GM19372 (cell line): Measurements from ENCODE around the gene RAD23A.
"Not testable (repeated sequence)": the region's sequence is repeated elsewhere in the genome, so short reads cannot be mapped to it uniquely, and the experiment has no call there.

Source experiments
- ATAC-seq: cut with Tn5 transposase; IDR thresholded peaks from one replicate; pipeline ENCODE4 v1.9.1; 2021; ENCODE audit warnings: mild to moderate bottlenecking, low read depth, moderate library complexity; ENCODE audit not compliant: unreplicated experiment

RAD23A gene

GRCh38 chr19:12945479-12946091 is at the start of gene RAD23A:
Gene RAD23A, plus strand, starts transcription at chr19:12945862. Its CDS starts 87 bp downstream, at chr19:12945949.
- peak; percentile 81 for ATAC-seq

DNA sequence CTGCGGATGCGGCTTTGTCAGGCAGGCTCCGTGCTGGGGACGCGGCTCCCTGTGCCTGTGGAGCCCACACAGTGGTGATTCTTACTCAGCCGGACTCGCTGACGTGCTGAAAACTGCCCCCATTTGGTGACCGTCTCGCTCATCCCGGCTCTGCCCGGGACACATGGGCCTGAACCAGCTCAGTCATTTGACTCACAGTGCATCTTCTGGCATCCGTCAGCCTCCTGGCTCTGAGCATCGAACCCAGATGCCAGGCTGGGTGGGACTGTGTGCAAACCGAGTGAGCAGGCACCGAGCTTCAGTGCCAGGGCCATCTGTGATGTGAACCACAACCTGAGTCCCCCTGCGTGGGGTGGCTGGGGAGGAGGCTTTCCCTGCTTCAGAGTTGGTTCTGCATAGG is 49.2 kb upstream of the RAD23A start:
- no peak for ATAC-seq

DNA sequence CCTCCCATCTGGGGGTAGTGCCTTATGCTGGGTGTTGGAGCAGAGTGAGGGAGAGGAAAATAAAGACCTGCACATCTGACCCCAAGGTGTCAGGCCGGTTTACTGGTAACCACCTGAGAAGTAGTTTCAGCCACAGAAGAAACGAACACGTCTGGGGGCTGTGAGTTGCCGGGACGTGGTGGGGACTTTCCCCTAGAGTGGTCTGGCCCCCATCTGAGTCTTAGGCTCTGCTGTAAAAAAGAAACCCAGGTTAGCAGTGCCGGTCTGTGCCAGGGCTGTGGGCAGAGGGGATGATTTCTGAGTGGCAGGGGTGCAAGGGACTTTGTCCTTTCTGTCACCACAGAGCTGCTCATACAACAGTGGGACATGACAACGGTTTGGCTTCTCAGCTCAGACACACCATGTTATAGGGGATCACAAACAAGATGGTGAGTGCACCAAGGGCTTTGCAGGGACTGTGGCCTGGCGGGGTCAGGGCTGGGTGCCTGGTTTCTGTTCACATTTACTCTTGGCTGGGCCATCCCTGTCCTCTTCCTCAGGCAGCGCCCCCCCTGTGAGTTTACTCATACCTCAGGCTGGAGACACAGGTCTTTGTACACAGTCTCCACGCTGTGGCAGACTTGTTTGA is 45.7 kb upstream of the RAD23A start:
- peak; percentile 75 for ATAC-seq

GRCh38 chr19:12907166-12907565 is 38.5 kb upstream of the RAD23A start:
- ATAC-seq: no peak

DNA sequence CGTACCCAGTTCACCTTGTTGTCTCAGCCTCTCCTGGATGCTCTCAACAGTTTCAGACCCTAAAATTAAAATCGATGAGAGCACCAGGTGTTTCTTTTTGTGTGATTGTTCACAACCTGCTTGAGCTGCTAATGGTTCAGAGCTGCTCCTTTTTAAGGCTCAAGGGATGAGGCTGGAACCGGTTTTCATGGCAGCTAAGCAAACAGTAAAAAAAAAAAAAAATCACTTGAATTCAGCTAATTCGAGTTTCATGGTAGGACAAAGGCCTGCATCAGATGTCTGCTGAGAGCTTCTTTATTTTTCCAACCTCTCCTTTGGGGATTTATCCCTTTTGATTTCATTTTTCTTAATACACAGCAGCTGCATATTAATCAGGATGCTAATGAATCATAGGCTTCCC is 33.1 kb upstream of the RAD23A start:
- ATAC-seq: no peak

GRCh38 chr19:12913011-12913561 is 32.6 kb upstream of the RAD23A start:
- ATAC-seq: no peak

DNA sequence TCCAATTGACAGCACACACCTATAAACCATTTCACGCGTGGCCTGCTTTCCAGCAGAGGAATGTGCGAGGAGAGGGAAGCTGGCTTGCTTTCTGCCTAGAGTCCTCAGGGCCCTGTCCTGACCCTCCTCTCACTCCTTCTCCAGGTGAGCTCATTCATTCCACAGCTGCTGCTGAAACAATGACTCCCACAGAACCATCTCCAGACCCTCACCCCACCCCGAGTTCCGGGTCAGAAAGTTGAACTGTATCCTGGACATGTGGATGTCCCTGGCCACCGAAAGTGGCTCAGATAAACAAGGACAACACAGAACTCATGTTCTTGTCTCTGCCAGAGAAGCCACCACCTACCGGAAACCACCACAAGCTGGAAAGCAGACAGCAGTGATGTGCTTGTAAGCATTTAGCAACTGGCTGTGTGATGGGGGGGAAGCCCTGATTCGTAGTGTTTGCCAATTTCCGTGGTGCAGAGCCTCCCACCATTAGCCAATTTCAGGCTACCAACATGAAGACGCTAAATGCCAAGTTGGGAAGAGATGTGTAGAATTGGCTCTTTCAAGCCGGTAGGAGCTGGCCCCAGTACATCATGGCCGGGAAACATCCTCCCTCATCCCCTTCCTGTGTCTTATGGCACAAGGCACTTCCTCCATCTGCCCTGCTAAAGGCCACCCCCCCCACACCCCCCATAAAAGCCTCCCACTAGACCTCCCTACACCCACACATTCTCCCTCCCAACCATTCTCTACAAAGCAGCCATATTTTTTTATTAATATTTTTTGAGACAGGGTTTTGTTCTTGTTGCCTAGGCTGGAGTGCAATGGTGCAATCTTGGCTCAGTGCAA is 31.6 kb upstream of the RAD23A start:
- ATAC-seq: no peak

GRCh38 chr19:12915860-12916259 is 29.8 kb upstream of the RAD23A start:
- not testable (repeated sequence) for ATAC-seq

DNA sequence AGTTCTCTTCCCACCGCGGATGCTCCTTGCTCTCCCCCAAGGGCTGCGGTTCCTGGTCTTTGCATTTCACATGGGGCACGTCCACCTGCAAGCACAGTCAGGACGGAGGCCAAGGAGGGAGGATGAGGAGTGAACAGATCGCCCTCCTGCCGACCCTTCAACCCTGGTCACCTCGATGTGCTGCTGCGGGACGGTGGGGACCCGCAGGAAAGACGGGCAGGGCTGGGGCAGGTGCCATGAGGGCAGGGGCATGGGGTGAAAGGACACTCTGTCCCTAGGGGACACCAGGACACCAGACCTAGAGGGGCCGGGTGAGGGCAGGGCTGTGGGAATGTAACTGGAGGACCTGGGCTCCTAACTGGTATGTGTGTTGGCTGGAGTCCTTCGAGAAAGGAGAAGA is 27.4 kb upstream of the RAD23A start:
- ATAC-seq: no peak

GRCh38 chr19:12921047-12921446 is 24.6 kb upstream of the RAD23A start:
- no peak for ATAC-seq

- ATAC-seq: no peak
These were observed 22.7 kb upstream of the RAD23A start for GRCh38 chr19:12922959-12923358.

DNA sequence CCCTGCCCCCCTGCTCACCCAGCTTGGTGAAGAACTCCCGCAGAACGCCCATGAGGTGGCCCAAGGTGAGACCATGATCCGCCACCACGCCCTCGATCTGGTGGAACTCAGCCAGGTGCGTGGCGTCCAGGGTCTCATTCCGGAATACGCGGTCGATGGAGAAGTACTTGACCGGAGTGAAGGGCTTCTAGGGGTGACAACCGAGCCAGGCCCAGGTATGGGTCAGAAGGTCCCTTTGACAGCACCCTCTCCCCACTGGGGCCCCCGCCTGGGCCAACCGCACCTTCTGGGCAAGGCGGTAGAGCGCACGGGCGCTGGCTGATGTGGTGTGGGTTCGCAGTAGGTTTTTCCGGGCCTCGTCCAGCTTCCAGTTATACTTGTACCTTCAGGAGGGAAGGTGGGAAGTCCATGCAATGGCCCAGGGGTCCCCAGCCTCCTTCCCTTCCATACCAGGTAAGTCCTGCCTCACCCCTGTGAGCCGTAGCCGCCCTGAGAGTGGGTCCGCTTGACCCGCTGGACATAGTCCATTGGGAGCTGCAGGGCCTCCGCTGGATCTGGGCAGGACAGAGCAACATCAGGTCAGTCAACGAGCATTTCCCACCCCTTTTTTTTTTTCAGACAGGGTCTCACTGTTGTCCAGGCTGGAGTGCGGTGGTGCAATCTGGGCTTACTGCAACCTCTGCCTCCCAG is 20.9 kb upstream of the RAD23A start:
- no peak for ATAC-seq

DNA sequence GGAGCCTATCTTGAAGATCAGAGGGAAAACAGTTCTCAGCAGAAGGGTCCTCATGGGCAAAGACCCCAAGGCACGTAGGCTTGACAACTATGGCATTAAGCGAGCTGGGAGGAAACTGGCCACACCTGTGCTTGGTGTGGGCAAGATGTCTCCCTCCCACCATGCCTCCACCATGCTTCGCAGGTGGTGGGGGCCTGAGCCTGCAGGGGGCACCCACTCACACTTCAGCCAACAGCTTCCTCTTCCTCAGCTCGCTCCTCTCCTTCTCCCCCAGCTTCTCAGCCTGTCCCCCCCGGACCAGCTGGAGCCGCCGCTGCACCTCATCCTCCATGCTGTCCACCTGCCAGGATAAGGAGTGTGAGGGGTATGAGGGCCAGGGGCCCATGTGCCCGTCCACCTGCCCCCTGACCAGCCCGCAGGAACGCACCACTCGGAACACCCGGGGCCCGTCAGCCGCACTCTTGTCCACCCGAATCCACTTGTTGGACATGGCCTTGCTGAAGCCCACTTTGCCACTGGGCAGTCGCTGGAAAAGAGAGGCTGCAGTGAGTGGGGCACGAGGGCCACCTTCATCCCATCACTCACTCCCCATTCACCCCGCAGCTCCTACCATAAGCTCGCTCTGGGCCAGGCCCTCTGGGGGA is 15.5 kb upstream of the RAD23A start:
- no peak for ATAC-seq

DNA sequence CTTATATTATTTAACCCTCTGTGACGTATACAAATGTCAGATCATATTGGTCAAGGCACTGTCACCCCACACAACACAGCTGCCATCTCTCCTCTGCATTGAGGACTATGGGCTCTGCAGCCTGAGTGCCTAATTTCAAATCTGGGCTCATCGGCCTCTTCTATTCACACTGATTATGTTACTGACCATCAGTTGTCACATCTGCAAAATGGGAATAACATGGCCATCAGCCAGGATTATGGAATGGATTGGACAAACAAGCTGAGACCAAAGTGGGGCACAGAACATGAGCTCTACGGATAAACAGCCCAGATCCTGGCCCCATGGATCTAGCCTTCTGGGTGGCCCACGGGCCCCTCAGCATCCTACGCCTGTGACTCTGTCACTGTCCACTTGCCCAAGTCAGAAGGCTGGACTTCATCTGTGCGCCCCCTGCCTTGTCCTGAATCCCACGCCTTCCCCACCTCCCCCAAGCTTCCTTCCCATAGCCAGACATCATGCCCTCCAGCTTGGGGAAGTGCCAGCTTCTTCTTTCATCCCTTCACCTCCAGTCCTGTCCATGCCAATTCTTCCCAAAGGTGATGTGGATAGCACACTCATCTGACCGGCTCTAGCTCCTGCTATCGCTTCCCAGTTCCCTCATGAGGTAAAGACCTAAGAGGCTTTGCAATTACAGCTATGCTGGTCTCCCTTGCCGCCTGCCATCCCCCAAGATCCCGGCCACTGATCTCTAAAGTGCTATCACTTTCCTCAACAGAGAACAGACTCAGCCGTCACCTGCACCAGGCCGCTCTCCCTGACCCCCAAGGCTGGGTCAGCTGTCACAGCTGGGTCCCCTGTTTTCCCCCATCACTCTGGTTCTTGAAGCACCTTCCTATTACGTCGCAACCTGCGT is 13.0 kb upstream of the RAD23A start:
- no peak for ATAC-seq

DNA sequence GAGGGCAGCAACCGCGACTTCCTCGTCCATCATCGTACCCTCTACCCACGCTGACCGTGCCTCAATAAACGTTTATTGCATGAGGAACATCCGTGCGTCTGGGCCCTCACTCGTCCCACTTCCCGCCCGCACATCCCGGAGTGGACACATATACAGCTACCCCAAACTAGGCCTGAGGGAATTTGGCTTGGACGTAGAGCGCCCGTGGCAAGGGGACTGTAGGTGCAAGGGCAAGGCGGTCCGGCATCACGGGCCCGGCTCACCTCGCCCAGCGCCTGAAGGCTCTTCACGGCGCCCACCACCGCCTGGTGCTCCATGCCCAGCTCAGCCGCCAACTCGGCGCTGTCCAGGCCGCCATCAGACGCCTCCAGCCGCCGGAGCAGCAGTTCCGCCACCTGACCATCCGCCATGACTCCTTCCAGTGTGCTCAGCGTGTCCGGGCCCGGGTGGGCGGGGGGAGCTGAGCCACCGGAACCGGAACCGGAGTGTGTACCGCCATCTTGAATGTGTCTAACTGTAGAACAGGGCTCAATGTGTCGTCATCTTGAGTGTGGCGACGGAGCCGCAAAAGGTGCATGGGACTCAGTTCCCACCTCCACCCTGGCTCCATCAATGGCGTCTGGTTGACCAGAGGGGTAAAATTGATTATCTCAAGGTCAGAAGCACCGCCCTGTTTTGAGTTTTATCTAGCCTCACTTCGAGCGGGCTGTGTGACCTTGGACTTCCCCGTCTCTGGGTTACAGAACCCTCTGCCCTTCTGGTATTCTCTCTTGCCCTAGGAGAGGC is 12.2 kb upstream of the RAD23A start, which contains the start of gene FARSA:
Gene FARSA, minus strand, starts transcription at position 425 of the 786 bp plus-strand sequence. Its CDS starts 15 bp downstream, at position 410.
- peak; percentile 38 for ATAC-seq

- no peak for ATAC-seq
These were observed 10.6 kb upstream of the RAD23A start for GRCh38 chr19:12935071-12935470.

- ATAC-seq: no peak
These were observed 9.1 kb upstream of the RAD23A start for GRCh38 chr19:12936582-12936981.
